ENCODE data around the gene KRTAP10-2.

DNA sequence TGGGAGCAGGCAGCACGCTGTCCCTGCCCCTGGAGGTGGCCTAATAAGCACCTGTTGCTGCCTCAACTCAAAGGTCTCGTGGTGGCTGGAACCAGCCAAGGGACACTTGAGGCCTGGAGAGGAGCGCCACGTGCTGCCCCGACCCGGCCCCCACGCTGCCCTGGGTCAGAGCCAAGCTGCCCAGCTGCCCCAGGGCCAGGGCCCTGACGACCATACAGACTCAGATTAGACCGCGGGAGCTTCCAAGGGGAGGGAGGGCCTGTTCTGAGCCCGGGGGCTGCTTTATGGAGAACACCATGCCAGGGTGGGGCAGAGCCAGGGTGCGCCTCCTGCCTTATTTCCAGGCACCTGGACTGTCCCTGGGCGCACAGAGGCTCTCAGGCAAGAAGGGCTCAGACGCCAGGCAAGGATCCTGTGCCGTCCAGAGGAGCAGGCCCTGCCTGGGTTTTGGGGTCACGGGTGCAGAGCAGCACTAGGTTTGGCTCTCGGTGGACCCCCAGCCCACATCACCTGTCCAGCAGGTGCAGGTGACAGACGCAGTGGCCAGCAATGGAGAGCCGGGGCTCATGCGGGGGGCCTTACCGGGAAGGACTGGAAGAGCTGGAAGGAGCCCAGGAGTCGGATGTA lies 29.9 kb downstream of the KRTAP10-2 start:
- TF ChIP-seq, protein P1, sequence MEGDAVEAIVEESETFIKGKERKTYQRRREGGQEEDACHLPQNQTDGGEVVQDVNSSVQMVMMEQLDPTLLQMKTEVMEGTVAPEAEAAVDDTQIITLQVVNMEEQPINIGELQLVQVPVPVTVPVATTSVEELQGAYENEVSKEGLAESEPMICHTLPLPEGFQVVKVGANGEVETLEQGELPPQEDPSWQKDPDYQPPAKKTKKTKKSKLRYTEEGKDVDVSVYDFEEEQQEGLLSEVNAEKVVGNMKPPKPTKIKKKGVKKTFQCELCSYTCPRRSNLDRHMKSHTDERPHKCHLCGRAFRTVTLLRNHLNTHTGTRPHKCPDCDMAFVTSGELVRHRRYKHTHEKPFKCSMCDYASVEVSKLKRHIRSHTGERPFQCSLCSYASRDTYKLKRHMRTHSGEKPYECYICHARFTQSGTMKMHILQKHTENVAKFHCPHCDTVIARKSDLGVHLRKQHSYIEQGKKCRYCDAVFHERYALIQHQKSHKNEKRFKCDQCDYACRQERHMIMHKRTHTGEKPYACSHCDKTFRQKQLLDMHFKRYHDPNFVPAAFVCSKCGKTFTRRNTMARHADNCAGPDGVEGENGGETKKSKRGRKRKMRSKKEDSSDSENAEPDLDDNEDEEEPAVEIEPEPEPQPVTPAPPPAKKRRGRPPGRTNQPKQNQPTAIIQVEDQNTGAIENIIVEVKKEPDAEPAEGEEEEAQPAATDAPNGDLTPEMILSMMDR (conservative IDR thresholded peaks at IDR 0.05 in 1 of 2, IDR thresholded peaks at IDR 0.05 in 1 of 2; ENCODE audit: extremely low read depth in 1 of 2, insufficient read depth in 1 of 2, low read depth in 1 of 2, low read length in 2 of 2): no peak
- TF ChIP-seq EZH2 (IDR thresholded peaks at IDR 0.05; ENCODE audit: borderline replicate concordance, low read length): no peak

Measured in mammary epithelial cell (primary cell).